Measurements from ENCODE around the gene TNRC6C. TPM values are rescaled to one million over a fixed set of nuclear protein-coding genes. Genes with fewer than 3 reads are reported as not detected.

The TNRC6C gene
- total and polyA plus RNA-seq, 2 of the 13 experiments (the other 11 are each of a cell fraction or from before 2014, with no cell fraction given): 0.66 to 4.9 TPM

GRCh38 chr17:78137392-78138203, 179.1 kb downstream of the TNRC6C start (continued):
- TF ChIP-seq ZNF367 (CRISPR knock-in tag; IDR thresholded peaks at IDR 0.05; ENCODE audit: borderline replicate concordance) (no peak), ZNF574 (CRISPR knock-in tag; IDR thresholded peaks at IDR 0.05) (peak; percentile 42; the same call in 1 of the 2 replicates), ZNF3 (CRISPR knock-in tag; IDR thresholded peaks at IDR 0.05) (no peak), SMARCC2 (IDR thresholded peaks at IDR 0.05) (no peak), CC2D1A (CRISPR knock-in tag; IDR thresholded peaks at IDR 0.05) (no peak), ZNF280D (CRISPR knock-in tag; IDR thresholded peaks at IDR 0.05) (peak; percentile 26; the same call in 1 of the 2 replicates), HDAC1 (CRISPR knock-in tag; IDR thresholded peaks at IDR 0.05) (peak; percentile 38), NCOA1 (CRISPR knock-in tag; IDR thresholded peaks at IDR 0.05) (no peak), ZNF672 (CRISPR knock-in tag; IDR thresholded peaks at IDR 0.05) (no peak), MED1 (CRISPR knock-in tag; IDR thresholded peaks at IDR 0.05) (peak; percentile 26; the same call in 1 of the 2 replicates), TFDP2 (CRISPR knock-in tag; IDR thresholded peaks at IDR 0.05) (no peak), MAFK (conservative IDR thresholded peaks at IDR 0.05 in 1 of 2, IDR thresholded peaks at IDR 0.05 in 1 of 2; ENCODE audit: low read length in 2 of 2) (no peak), ATF4 (CRISPR knock-in tag; IDR thresholded peaks at IDR 0.05) (0 out of 4 replicates have a peak, but pooled peaks of 1 of the 2 experiments have one; percentile 11), ZNF776 (CRISPR knock-in tag; IDR thresholded peaks at IDR 0.05) (peak; percentile 55; the same call in 1 of the 2 replicates), NFRKB (IDR thresholded peaks at IDR 0.05) (no peak), NKX3-1 (CRISPR knock-in tag; IDR thresholded peaks at IDR 0.05) (no peak), SRSF9 (IDR thresholded peaks at IDR 0.05; ENCODE audit: borderline replicate concordance, insufficient read depth, low read depth, low read length, poor library complexity, severe bottlenecking) (no peak), MYNN (CRISPR knock-in tag; IDR thresholded peaks at IDR 0.05; ENCODE audit: low read depth) (no peak), ZNF251 (CRISPR knock-in tag; IDR thresholded peaks at IDR 0.05) (no peak), CHD2 (IDR thresholded peaks at IDR 0.05; ENCODE audit: low read depth, low read length) (no peak), MIER3 (CRISPR knock-in tag; IDR thresholded peaks at IDR 0.05; ENCODE audit: borderline replicate concordance) (0 out of 2 replicates have a peak, but pooled peaks have one; percentile 9), NR2F2 (IDR thresholded peaks at IDR 0.05; ENCODE audit: borderline replicate concordance, low read depth) (no peak), ZNF235 (CRISPR knock-in tag; IDR thresholded peaks at IDR 0.05; ENCODE audit: borderline replicate concordance) (peak; percentile 85; the same call in 1 of the 2 replicates)
